ENCODE results near the gene ZNRF3.

The ZNRF3 gene

DNA sequence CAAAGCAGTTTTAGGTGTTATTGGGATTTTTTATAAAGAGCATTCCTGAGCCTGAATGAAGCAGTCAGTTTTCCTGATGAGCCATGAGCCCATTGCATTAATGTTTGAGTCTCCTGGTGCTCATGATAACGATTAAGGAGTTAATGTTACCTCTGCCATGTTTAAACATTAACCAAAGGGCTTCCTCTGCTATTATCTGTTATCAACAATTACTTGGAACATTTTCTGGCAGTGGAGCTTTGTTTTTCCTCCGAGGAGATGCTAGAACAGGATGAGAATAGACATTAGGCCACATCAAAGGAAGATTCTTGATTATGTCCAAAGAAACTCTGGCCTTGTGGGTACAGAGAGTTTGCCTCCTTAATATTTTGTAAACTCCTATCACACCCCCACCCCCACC, 49.9 kb downstream of the ZNRF3 start:
- TF ChIP-seq, protein P1, sequence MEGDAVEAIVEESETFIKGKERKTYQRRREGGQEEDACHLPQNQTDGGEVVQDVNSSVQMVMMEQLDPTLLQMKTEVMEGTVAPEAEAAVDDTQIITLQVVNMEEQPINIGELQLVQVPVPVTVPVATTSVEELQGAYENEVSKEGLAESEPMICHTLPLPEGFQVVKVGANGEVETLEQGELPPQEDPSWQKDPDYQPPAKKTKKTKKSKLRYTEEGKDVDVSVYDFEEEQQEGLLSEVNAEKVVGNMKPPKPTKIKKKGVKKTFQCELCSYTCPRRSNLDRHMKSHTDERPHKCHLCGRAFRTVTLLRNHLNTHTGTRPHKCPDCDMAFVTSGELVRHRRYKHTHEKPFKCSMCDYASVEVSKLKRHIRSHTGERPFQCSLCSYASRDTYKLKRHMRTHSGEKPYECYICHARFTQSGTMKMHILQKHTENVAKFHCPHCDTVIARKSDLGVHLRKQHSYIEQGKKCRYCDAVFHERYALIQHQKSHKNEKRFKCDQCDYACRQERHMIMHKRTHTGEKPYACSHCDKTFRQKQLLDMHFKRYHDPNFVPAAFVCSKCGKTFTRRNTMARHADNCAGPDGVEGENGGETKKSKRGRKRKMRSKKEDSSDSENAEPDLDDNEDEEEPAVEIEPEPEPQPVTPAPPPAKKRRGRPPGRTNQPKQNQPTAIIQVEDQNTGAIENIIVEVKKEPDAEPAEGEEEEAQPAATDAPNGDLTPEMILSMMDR (IDR thresholded peaks at IDR 0.05): no peak

DNA sequence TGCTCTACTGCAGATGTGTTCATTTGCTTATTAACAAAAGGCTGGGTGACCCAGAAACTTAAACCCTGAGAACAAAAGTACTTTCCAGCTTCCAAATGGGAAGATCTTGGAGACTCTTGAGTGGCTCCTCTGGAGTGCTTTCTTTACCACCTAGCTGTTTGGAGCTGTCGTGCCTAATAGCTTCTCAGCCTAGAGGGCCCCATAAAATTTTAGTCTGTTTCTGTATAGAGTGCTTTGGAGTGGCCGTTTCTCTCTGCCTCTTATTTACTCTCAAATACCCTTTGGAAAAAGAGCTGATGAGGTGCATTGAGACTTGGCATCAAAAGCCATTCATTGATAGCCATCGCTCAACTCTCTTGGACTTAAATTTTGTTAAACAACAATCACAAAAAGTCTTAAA, 50.7 kb downstream of the ZNRF3 start:
- TF ChIP-seq, protein P1 (IDR thresholded peaks at IDR 0.05): no peak

DNA sequence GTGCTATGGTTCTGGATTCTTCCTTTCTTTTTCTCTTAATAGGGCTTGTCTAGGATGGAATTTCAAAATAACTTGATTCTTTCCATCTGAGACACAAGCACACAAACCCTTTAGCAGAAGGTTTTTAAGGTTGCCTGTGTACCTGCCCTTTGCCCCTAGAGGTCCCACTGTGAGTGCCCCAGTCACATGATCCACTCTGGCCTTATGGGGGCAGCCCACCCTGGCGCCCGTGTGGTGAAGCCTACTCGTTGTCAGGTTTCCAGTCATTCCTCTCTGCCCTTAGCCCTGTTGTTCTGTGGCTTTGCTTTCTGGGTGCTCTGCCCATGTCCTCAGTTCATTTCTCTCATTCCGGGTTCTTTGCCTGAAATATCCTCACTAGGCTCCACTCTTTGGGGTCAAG, 51.8 kb downstream of the ZNRF3 start:
- TF ChIP-seq, protein P1 (IDR thresholded peaks at IDR 0.05): no peak

DNA sequence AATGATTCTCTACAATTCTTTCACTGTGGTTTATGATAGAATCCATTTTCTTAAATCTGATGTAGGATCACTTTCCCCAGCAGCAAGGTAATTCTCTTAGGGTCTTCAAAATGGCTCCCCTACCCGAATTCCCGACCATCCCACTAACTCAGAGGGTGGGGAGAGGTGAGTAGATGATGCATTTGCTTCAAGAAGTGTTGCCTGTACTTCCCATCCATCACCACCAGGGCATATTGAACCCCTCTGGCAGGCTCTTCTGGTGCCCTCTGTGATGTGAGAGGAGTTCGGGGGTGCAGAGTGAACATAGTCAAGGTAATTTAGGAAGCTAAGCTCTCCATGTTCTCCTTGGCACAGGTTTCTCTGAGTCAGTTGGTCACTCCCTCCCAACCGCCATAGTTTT, 52.3 kb downstream of the ZNRF3 start:
- TF ChIP-seq, protein P1 (IDR thresholded peaks at IDR 0.05): no peak

DNA sequence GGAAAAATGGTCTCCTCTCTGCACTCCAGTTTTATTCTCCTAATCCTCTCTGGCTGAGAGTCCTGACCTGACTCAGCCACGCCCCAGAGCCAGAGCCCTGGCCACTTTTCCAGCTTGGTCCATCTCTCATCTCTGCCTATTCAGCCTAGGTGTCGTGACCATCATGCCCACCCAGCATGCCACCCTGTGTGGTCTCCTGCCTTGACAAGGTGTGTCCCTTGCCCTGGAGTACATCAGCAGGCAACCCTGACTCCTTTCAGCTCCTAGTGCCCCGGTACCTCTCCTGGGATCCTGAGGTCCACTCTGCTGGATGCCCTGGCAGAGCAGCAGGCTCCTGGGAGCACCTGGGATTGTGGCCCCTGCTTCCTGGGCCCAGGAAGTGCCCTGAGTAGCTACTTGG, 52.8 kb downstream of the ZNRF3 start:
- TF ChIP-seq, protein P1 (IDR thresholded peaks at IDR 0.05): no peak

DNA sequence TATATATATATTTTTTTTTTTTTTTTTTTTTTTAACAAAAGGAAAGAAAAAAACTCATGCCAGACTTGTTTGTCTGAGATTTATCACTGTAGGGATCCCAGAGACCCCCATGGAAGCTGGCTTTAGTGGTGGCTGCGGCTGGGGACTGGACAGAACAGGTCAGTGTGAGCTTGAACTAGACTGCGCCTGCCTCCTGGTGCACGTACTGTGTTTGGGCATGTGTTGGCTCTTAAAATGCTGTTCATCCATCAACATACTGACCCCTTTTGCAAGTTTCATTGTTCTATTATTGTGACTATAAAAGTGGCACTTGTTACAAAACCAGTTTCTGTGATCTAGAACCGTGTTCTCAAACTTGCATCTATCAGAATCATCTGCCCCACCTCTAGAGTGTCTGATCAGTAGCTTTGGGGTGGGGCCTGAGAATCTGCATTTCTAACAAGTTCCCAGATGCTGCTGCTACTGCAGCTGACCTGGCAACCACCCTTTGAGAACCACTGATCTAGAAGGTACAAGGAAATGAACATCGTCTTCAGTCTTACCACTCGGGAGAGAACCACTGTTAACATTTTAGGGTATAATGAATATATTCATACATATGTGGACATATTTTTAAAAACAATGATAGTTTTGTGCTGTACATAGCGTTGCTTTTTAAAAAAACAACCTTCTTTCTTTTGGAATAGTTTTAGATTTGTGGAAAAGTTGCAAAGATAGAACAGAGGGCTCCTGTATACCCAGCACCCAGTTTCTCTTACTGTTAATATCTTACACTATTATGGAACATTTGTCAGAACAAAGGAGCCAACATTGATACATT, 54.0 kb downstream of the ZNRF3 start:
- TF ChIP-seq, protein P1 (IDR thresholded peaks at IDR 0.05): no peak

DNA sequence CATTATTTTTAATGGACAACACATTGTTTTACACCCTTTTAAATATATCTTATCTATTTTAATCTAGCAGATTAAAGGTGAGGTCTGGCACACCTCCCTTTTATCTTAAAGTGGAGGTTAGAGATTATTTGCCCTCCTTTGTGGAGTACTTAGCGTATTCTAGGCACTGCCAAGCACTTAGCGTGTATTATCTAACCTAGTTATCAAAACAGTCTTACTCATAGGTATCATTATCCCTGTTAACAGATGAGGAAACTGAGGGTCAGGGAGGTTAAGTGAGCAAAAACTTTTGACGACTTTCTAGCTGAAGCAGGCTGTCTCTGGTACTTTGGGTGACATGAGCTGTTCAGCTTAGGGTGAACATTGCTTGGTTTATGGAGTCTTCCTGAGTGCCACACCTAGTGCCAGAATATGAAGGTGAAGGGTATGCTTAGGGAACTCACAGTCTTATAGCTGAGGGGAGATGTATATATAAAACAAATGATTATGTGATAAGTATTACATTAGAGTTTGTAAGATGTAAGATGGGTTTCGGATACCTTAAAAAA, 55.0 kb downstream of the ZNRF3 start:
- TF ChIP-seq, protein P1 (IDR thresholded peaks at IDR 0.05): no peak
